SW480 (cell line): ENCODE measurements around the gene JUND.

ENCODE experiments used
- DNase-seq: peaks from one replicate; pipeline ENCODE4 v3.0.0-alpha.2; 2016; ENCODE audit warnings: low spot score

The JUND gene

DNA sequence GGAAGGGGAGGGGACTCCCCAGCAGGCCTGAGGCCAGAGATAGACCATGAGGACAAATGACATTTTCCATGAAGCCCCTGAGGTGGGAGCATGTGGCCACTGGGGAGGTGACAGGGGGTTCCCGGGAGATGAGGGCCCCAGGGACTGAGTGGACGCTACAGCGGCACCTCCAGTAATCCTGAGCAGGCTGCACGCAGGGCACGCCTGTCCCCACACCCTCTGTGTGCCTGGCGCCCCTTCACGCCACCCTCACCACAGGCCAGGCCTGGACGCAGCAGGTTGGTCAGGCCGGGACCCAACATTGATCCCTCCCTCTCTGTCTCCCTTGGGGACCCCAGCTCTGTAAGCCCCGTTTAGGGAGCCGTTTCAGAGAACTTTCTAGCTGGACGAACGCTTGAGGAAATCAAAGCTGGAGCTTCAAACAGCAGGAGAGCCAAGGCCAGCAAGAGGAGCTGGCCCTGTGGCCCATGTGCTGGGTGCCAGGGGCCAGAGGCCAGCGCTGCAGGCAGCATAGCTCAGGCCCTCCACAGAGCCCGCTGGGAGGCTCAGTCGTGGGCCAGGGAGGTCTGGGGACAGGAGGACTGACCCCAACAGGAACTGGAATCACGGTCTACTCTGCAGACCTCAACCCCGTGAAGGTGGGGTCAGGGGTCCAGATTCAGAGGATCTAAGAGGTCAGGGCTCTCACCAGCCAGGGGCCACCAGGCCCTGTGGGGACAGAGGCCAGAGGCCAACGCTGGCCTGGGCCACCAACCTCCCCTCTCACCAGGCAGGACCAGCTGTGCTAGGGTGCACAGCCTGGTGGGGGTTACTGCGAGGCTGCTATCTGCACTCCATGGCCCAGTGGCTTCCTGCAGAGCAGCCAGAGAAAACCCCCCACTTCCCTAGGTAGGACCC lies 26.9 kb upstream of the JUND start:
- no peak for DNase-seq

DNA sequence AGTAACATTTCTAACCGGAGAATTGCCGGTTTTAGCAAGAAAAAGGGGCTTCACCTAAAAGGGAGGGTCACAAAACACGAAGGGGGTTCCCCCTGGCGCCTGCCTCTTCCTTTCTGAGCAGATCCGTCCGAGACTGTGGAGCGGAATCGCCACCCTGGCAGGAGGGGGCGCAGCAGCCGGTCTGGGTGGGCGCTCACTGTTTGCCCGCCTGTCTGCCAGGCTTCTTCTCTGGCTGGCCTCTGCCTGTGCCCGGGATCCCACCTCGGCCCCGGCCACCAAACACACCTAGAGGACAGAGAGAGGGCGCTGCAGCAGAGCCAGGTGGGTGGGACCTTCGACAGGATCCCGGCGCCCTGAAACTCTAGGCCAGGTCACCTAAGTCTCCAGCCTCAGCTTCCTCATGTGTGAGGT lies 25.9 kb upstream of the JUND start:
- no peak for DNase-seq

DNA sequence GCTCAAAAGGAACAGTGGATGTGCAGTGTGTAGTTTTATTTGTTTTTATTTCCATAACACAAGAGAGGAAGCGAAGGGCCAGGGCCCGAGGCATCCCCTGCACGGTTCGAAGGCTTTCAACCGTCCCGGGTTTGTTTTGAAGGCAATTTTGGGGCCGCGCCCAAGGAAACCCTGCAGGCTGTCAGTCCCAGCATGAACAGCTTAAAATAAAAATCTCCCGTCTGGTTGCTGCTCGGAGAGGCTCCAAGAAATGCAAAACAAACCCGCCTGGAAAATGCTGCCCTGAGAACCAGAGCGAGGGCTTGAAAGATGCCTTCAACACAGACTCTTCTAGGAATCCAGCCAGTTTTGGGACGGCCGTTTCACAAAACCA lies 25.5 kb upstream of the JUND start:
- no peak for DNase-seq

DNA sequence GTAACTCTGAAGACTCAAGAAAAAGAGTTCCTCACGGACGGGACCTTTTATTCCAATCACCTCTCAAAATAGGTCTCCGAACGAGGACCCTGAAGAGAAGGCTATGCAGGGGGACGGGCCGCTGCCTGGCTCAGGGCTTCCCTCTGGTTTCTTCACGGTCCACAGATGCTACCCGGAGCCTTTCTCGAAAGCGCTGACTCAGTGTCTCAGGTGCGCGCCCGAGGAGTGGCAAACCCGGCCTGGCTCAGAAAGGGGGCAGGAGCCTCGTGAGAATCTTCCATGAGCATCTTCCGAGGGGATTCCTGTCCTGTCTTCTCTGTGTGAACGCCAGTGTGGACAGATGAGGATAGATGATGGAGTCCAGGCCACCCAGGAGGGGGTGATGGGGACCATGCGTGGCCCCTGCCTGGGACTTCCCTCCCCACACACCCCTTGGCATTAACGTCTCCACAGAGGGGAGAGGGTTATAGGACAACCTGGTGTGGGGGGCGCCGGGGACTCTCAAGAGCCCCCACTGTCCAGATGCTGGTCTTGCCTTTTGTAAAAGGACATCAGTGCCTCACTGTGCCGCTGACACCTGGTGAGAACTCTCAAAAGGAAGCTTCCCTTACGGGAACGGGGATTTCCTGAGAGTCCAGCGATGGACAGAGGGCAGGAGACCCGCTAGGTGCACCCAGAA lies 24.9 kb upstream of the JUND start:
- DNase-seq: no peak

DNA sequence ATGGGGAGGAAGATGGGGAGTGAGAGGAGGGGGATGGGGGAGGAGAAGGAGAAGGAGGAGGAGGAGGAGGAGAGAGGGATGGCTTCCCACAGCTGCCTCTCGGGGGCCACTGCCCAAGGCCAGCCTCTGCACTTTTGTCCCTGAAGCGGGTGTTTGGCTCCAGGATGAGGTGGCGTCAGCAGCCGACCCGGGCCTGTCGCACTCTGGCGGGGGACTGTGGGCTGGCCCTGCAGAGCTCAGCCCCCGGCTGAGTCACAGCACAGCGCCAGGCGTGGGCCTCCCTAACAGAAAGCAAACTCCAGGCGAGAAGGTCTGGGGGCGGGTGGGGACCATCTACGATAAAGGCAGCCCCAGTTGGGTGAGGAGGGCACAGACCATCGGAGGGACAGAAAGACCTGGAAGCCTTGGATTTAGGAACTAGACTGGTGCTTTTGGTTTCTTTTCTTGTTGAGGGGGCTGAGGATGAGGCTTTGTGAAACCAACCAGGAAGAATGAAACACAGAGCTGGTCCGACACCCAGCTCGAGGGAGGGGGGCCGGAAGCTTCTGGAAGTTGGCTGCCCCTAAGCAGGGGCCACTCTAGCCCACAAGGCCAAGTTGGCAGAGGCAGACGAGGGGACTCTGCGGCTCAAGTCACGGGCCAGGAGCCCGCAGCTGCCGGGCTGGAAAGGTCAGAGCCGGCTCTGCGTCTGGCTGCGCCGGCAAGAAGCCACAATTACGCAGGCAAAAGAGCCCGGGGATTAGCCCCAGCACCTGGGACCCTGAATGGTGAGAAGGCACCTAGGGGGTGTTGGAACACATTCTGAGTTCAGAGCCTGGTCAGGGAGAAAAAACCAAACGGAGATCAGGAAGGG lies 23.3 kb upstream of the JUND start:
- peak; percentile 72 for DNase-seq

DNA sequence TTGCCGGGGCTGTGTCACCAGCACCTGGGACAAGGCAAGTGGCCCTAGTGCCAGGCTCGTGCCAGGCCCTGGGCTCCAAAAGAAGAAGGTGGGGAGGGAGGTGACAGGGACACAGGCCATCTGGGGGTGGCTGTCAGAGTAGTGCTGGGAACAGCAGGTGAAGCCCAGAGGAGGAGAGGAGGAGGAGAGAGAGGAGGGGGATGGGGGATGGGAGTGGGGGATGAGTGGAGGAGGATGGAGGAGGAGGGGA lies 22.7 kb upstream of the JUND start:
- DNase-seq: no peak

DNA sequence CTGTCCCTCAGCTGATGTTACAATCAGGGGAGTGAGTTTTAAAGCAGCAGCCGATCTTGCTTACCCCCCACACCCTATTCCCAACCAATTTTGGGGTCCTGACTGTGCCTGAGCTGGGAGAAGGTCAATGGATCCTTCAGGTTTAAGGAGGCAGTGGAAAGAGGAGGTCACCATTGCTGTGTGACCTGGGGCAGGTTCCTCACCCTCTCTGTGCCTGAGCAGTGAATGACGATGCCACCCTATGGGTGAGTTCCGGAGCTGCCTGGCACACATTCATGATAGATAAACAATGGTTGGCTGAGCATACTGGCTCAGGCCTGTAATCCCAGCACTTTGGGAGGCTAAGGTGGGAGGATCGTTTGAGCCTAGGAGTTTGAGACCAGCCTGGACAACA lies 20.3 kb upstream of the JUND start:
- no peak for DNase-seq

DNA sequence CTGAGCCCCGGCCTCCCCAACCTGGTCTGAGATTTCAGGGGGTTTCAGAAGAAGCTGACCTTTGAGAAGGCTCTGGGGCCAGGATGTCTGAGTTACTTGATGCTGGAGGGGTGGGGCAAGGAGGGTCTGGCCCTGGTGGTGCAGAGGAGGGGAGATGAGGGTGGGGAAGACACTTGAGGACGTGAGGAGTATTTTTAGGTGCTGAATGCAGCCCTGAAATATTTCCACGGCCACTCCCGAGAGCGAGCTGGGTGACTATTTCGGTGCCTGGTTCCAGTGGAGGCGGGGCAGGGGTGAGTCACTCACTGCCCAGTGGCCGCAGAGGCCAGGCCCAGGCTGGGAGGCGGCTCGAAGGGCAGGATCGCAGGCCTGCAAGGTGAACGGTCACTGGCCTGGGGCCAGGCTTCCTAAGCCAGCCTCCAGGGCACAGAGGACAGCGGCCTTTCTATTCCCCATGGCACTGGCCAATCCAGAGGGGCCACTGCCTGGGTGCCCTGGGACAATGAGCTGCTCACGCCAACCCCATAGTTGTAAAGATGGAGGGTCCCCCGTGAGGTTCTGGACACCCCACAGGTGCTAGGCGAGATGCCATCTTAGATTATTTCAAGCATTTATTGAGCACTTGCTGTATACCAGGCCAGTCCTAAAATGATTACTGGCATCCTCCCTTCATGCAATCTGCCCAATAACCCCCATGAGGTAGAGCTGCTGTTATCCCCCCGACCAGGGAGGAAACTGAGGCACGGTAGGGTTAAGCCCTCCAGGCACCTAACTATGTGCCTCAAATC lies 19.7 kb upstream of the JUND start:
- peak; percentile 69 for DNase-seq

DNA sequence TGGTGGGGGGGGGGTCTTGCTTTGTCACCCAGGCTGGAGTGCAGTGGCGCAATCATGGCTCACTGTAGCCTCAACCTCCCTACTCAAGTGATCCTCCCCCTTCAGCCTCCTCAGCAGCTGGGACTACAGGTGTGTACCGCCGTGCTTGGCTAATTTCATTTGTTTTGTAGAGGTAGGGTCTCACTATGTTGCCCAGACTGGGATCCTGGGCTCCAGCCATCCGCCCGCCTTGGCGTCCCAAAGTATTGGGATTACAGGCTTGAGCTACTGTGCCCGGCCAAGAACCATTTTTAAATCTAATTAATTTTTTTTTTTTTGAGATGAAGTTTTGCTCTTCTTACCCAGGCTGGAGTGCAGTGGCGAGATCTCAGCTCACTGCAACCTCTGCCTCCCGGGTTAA lies 18.2 kb upstream of the JUND start:
- DNase-seq: no peak

DNA sequence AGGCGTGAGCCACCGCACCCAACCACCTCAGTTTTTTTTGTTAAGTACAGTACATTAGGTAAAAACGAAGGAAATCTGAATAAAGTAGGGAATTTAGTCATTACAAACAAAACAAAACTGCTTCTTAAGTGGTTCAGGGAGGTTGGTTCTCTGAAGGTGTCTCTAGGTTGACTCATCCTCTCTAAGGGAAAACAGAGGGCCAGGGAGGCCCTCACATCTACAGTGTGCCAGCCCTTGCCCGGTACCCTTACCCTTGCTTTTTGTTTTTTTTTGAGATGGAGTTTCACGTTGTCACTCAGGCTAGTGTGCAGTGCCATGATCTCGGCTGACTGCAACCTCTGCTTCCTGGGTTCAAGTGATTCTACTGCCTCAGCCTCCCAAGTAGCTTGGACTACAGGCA lies 17.2 kb upstream of the JUND start:
- DNase-seq: no peak

DNA sequence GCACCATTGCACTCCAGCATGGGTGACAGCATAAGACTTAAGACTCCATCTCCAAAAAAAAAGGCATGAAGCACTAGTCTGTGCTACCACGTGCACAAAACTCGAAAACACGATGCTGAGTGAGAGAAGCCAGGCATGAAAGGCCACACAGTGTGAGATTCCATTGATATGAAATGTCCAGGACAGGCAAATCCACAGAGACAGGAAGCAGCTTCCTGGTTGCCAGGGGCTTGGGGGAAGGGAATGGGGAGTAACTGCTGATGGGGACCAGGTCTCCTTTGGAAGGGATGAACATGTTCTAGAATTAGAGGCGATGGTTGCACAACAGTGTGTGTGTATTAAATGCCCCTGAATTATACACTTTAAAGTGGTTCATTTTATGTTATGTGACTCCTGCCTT lies 15.9 kb upstream of the JUND start:
- DNase-seq: no peak

DNA sequence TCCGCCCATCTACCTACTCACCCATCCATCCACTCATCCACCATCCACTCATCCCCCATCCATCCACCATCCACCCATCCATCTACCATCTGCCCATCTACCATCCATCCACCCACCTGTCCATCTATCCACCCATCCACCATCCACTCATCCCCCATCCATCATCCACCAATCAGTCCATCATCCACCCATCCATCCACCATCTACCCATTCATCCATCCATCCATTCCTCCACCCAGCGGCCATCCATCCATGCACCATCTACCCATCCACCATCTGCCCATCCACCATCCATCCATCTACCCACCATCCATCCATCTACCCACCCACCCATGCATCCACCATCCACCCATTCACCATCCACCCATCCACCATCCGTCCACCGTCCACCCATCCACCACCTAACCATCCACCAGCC lies 13.6 kb upstream of the JUND start:
- no peak for DNase-seq

DNA sequence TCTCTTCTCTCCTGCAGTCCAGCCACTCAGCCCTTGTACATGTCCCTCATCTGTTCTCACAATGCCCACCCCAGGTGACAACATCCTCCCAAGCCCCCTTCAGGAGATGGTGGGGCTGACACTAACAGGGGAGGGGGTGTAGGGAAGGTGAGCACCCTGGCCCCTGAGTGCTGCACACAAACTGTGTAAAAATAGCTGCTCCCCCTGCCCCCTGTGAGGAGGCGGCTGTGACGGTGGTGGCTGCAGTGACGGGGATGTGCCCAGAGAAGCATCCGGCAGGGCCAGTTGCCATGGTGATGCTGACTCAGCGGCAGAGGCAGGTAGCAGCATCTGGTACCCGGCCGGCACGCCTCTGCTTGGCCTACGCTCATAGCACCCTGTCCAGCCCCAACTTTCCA lies 13.0 kb upstream of the JUND start:
- peak; percentile 75 for DNase-seq

DNA sequence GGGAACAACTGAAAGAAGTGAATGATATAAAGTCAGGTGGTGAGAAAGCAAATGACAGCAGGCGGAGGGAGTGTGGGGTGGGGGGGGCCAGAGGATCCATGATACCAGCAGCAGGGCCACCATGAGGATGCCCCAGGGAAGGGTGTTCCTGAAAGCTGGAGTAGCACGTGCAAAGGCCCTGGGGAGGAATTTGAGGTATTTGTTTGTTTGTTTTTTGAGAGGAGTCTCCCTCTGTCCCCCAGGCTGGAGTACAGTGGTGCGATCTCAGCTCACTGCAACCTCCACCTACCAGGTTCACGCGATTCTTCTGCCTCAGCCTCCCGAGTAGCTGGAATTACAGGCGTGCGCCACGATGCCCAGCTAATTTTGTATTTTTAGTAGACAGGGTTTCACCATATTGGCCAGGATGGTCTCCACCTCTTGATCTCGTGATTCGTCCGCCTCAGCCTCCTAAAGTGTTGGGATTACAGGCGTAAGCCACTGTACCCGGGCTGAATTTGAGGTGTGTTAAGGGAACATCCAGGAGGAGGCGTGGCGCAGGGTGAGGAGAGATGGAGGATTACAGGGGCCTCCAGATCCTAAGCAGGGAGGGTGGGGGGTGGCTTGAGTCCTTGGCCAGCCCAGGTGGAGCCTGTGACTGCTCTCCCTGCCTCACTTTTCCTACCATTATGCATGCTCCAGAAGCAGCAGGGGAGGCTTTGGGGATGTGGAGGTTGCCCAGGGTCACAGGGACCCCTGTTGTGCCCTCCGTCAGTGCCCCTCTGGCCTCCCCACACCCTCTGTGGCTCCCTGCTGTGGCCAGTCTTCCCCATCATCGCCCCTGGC lies 12.4 kb upstream of the JUND start:
- DNase-seq: no peak

DNA sequence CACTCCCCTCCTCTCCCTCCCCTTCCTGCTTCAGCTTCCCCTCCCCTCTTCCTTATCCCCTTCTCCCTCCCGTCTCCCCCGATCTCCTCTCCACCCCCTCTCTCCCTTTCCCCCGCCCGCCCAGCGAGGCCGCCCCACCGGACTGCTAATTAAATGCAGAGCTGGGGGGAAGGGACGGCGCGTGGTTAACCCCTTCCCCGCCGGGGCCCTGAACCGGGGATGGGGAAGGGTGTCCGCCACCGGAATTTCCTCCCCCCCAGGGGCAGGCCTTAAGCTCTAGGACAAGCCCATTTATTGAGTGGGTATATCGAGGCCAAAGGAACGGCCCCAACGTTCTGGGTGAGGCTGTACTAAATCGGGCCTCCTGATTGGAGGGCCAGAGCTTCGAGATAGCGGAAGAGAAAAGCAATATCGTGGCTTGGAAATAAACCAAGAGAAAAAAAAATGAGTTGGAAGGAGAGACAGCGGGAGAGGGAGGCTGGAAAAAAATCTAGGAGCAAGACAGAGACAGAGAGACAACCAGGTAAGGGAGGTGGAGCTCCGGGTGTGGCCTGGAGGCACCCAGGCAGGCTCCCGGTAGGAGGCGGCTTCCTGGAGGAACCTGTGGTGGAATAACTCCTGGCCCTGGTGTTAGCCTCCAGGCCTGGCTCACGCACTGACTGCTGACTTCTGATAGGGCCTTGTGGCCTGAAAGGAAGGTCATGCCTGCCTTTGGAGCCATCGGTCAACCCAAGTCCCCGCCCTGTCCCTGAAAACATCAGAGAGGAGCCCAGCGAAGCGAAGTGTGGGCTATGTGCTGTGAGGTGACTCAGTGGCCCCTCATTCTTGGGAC lies 11.6 kb upstream of the JUND start:
- DNase-seq: peak; percentile 63

DNA sequence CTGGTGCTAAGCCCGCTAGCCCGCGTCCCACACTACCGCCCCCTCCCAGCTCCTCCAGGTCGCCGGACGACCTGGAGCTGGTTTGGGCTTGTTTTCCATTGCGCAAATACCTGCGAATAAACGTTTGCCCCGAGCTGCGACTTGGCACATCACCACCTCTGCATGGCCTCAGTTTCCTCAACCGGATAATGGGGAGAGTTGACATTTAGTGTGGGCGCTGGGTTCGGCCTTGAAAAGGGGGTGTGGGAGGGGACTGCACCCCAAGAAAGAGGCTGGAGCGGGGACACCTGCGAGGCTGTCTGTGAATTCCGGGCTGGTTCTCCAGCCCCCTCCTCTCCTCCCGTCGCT lies 11.0 kb upstream of the JUND start:
- no peak for DNase-seq

DNA sequence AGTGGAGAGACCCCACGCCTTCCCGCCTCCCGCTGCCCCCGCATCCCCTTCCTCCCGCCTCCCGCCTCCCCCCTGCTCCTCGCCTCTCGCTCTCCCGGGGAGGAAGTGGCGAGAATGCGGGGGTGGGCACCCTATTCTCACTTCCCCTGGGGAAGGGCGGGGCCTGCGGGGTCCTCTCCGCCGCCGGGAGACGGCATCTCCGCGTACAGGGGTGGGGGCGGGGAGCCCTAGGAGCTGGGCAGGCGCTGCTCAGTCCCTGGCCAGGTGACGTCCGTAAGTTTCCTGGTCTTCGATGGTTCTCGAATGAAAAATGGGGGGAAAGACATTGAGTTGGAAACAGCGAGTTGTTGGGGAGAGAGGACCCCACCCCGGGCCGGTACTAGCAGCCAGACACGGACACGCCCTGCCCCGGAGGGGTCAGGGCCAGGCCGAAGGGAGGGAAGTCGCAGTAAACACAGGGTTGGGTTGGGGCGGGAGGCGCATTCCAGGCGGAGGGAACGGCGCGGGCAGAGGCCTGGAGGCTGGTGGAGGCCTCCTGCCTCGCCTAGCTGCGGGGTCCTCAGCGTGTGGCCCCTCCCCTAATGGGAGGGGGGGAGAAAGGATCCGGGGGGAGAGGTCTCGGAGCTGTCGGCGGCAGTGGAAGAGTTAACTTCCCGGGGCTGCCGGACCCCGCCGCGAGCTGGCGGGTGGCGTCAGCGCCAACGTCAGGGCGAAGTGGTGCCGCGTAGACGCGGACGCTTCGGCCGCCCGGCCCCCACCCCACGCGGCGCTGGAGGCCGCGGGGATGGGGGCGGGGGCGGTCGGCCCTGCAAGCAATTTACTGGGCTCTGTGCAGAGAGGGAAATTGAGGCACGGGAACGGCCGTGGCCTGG lies 10.4 kb upstream of the JUND start:
- DNase-seq: peak; percentile 78

DNA sequence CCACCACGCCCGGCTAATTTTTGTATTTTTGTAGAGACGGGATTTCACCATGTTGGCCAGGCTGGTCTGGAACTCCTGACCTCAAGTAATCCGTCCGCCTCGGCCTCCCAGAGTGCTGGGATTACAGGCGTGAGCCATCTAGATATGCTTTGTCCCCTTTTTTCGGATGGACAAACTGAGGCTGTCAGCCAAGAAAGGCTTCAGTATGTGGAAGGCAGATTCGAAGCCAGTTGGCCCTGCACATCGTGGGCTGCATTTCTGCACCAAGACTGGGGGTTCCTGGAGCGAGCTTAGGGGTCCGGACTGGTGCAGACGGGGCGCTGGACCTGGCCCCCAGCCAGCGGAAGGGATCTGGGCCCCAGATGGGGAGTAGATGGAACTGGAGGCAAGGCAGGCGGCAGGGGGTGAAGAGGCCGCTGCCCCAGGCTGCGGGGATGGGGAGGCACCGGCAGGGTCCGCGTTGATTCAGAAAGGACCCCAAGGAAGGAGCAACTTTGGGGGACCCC lies 9.7 kb upstream of the JUND start:
- no peak for DNase-seq

DNA sequence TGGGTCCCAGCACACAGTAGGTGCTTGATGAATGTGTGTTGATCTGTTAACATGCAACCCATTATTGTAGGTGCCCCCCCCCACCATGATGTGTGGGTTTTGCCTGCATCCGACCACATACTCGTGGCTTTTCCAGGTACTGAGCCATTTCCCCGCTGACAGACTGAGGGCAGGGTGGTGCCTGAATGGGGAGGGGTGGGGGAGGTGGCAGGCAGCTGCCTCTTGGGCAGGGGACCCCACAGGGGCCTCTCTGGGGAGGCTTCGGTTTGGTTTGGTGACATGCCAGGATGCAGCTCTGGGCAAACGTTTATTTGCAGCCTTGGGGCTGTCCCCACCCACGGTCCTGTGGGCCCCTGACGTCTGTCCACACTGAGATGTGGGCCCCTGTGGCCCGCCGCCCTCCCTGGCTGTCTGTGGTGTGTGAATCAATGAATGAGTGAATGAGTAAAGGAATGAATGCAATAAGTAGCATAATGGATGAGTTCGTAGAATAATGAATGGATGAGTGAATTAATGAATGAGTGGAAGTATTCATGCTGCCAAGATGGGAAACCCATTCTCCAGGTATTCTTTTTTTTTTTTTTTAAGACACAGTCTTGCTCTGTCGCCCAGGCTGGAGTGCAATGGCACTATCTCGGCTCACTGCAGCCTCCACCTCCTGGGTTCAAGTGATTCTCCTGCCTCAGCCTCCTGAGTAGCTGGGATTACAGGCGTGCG lies 9.0 kb upstream of the JUND start:
- DNase-seq: no peak
